ENCODE results near the gene VCX3B.
"Not testable (repeated sequence)": the region's sequence is repeated elsewhere in the genome, so short reads cannot be mapped to it uniquely, and the experiment has no call there.

VCX3B gene

DNA sequence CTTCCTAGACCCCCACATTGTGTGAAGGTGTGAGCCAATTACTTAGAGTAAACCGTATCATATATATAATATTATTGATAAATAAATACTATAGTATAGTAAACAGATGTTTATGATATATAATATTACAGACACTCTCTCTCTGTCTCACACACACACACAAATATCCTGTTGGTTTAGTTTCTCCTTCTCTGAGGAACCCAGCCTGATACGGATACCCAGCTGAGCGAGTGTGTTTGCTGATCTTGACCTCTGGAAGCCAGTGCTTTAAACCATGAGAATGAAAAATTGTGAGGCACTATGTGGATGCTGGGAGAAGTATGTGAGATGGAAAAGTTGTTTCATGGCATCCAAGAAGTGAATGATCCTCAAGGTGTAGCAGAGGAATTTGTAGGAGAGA lies at the start of gene VCX3B:
VCX3B (plus strand) TSS at position 301 of the 400 bp plus-strand sequence. CDS start 621 bp downstream, outside the sequence.
- DNase-seq (ENCODE audit: low read depth, low spot score); CTCF ChIA-PET; H3K4me3 ChIP-seq (ENCODE audit: low read depth, low read length); POLR2A ChIA-PET: not testable (repeated sequence)

DNA sequence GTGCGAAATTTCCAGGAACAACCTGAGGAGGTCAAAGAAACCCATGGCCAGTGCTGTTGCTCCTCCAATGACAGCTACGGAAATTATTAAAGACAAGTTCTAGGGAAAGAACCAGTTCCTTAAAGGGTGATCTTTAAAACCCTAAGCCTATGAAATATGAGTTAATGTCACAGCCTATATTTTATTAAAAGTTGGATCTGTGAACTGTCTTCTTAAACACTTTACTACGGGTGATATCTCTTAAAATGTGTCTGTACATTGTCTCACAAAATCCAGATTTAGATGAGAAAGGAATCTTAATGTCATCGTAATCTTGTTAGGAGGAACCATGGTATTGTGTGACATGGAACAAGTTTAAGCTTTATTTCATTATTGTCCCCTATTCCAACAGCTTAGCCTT lies 46.3 kb upstream of the VCX3B start:
- POLR2A ChIA-PET, result no interaction called here
- TF ChIP-seq, protein P1, sequence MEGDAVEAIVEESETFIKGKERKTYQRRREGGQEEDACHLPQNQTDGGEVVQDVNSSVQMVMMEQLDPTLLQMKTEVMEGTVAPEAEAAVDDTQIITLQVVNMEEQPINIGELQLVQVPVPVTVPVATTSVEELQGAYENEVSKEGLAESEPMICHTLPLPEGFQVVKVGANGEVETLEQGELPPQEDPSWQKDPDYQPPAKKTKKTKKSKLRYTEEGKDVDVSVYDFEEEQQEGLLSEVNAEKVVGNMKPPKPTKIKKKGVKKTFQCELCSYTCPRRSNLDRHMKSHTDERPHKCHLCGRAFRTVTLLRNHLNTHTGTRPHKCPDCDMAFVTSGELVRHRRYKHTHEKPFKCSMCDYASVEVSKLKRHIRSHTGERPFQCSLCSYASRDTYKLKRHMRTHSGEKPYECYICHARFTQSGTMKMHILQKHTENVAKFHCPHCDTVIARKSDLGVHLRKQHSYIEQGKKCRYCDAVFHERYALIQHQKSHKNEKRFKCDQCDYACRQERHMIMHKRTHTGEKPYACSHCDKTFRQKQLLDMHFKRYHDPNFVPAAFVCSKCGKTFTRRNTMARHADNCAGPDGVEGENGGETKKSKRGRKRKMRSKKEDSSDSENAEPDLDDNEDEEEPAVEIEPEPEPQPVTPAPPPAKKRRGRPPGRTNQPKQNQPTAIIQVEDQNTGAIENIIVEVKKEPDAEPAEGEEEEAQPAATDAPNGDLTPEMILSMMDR (IDR thresholded peaks at IDR 0.05; ENCODE audit: insufficient read depth, low read length, missing control alignments), result no peak
- DNase-seq (ENCODE audit: low read depth, low spot score), result no peak
- CTCF ChIA-PET, result no interaction called here
- H3K4me3 ChIP-seq (ENCODE audit: low read depth, low read length), result no peak overlapping the region

DNA sequence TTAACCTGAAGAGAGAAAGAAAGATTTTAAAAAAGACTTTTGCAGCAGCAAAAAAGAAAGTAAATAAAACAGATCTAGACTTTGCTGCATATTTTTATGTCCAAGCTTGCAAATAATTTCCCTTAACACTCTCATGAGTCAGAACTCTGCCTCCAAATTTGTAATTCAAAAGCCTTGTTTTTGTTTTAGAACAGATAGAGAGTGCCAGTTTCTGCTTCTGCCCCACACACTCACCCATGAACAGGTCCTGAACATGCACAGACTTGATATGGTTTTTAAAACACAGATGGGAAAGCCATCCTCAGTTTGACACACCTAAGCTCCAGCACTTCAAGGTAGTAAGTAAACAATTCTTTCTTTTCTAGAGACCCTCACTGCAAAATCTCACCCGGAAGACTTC lies 39.7 kb upstream of the VCX3B start:
- ChIA-PET CTCF (no interaction called here), POLR2A (no interaction called here)
- DNase-seq (ENCODE audit: low read depth, low spot score), result no peak
- no peak overlapping the region for H3K4me3 ChIP-seq (ENCODE audit: low read depth, low read length)
- TF ChIP-seq, protein P1 (IDR thresholded peaks at IDR 0.05; ENCODE audit: insufficient read depth, low read length, missing control alignments), result no peak

DNA sequence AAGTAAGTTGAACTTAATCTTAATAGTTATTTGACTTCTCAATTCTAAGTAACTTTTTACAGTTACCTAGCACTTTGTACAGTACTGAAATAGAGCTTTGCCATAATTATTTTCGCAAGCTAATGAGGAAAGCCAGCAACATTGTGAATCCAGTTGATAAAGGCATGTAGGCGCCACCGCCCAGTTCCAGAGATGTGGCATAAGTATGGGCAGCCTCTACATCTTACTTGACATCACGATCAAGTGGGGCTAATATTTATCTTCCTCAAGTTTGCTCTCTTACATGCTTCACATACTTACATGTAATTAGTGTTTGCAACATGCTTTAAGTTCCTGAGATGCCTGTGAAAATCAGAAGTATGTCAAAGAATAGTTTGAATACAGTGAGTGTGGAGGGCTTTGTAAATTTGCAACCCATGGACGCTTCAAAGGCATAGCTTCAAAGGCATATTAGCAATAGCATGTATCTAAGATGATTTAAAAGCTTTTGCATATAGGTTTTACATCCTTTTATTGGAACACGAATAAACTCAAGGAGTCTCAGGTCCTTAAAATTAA lies 34.9 kb upstream of the VCX3B start:
- ChIA-PET POLR2A (no interaction called here), CTCF (no interaction called here)
- H3K4me3 ChIP-seq (ENCODE audit: low read depth, low read length), result no peak overlapping the region
- DNase-seq (ENCODE audit: low read depth, low spot score), result no peak
- TF ChIP-seq, protein P1 (IDR thresholded peaks at IDR 0.05; ENCODE audit: insufficient read depth, low read length, missing control alignments), result no peak

DNA sequence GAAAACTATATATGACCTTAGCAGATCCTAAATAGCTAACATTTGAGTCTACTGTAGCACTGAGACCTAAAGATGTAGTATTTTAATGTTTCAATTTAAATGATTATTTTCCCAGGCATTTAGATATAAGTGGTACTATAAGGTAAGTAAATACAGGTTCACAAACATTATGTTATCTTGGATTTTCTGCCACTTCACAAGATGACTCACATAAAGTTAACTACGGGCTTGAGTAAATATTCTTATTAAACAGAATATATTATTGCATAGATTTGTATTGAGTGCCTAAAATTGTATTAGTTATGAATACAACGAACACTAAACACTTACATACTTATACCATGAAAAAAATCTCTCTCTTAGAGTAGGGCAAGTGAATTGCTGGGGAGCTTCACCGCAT lies 34.2 kb upstream of the VCX3B start:
- CTCF ChIA-PET, result no interaction called here
- DNase-seq (ENCODE audit: low read depth, low spot score), result no peak
- H3K4me3 ChIP-seq (ENCODE audit: low read depth, low read length), result no peak overlapping the region
- POLR2A ChIA-PET, result no interaction called here
- TF ChIP-seq, protein P1 (IDR thresholded peaks at IDR 0.05; ENCODE audit: insufficient read depth, low read length, missing control alignments), result no peak

DNA sequence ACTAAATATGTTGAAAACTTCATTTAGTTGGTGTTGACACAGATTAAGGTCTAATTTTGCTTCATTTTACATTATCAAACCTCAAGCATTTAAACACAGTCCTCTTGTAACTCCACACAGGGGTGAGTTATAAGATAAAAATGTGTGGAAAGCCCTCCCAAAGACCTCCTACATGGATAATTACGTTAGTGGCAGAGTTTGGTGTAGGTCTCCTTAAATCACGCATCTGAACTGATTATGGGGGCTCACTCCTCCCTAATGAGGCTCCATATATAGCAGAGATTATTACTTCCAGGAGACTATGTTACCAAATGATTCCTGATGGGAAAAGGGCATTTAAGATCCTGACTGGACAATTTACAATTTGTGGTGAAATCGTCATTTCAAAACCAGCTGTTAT lies 32.2 kb upstream of the VCX3B start:
- no peak for DNase-seq (ENCODE audit: low read depth, low spot score)

More for the DNA sequence above, 32.2 kb upstream of the VCX3B start:
- H3K4me3 ChIP-seq (ENCODE audit: low read depth, low read length), result no peak overlapping the region
- TF ChIP-seq, protein P1 (IDR thresholded peaks at IDR 0.05; ENCODE audit: insufficient read depth, low read length, missing control alignments), result no peak
- POLR2A ChIA-PET, result no interaction called here
- CTCF ChIA-PET, result no interaction called here

Measured in AG04449 (cell line).